Measurements from ENCODE around the gene MFAP2. TPM values are rescaled to one million over a fixed set of nuclear protein-coding genes. Genes with fewer than 3 reads are reported as not detected.

The MFAP2 gene
- total and polyA plus RNA-seq, 7 experiments from 2014 or later, result 0.76 TPM; not detected in 6

DNA sequence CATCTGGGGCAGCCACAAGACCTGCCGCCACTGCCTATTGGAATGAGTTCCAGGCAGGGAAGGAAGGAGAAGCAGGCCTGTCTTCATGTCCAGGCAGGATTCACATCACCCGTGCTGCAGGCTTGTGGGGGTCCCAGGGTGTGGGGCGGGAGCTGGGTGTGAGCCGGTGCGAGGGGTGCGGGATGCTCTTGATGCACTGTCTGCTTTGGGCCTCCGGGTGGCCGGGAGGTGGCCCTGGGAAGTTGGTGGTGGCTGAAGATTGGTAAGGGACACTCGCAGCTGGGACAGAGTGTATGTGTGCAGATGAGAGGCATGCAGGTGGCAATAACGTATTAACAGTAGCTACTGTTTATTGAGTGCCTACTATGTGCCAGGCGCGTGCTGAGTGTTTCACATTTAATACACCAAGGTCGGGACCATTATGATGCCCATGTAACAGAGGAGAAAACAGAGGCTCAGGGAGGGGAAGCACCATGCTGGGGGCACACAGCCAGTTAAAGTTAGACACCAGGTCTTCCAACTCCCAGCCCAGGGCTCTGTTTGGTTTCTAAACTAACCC, 55.4 kb downstream of the MFAP2 start:
- Histone ChIP-seq H3K27me3 (ENCODE audit: control insufficient read depth in 2 of 2, insufficient read depth in 2 of 2, low read length in 2 of 2) (no peaks in the 10 kb centered on the region), H3K4me1 (ENCODE audit: control insufficient read depth in 2 of 2, insufficient read depth in 2 of 2, low read length in 2 of 2) (peaks cover 10 to 13% of the 10 kb centered on the region in 2 donors), H3K36me3 (ENCODE audit: control insufficient read depth in 2 of 3, insufficient read depth in 3 of 3, low read length in 3 of 3) (no peaks in the 10 kb centered on the region), H3K9me3 (ENCODE audit: control insufficient read depth in 2 of 3, low read length in 3 of 3) (no peaks in the 10 kb centered on the region), H3K4me3 (ENCODE audit: low read length) (no peak overlapping the region), H3K27ac (ENCODE audit: low read depth, low read length) (no peak overlapping the region)
- Mint-ChIP-seq H3K36me3 (no peaks in the 10 kb centered on the region), H3K4me1 (peaks cover 13 to 63% (median 33%) of the 10 kb centered on the region in 7 donors), H3K4me3 (no peak overlapping the region), H3K27me3 (no peaks in the 10 kb centered on the region), H3K9me3 (no peaks in the 10 kb centered on the region), H3K27ac (no peak overlapping the region)
- intact Hi-C loops (cut with micrococcal nuclease), result no loop called here
- ATAC-seq (no peak), DNase-seq (no peak)
- POLR2A ChIA-PET, result interaction anchor here (0.6 kb wide), 1 partner anchor 9 kb away, joined by 3 read pairs; no protein-coding TSS in a partner anchor
- CTCF ChIA-PET, result no interaction called here

Other genes with a start within 250 kb of the MFAP2 start
- gene RNU1-4, start 240.1 kb downstream of the MFAP2 start, total RNA-seq, result 1,000 to 10,000 TPM; 2,341 to 4,458 (median 3,337) TPM
- gene RNU1-4, start 240.1 kb downstream of the MFAP2 start, polyA plus RNA-seq, result not detected
- 1,000 to 10,000 TPM; 2,341 to 4,458 (median 3,337) TPM for gene RNU1-2, start 84.6 kb downstream of the MFAP2 start, total RNA-seq
- gene RNU1-2, start 84.6 kb downstream of the MFAP2 start, polyA plus RNA-seq, result not detected
- 10 to 100 TPM; 33.8 to 84.8 (median 62.7) TPM for gene CROCC, start 58.7 kb downstream of the MFAP2 start, total RNA-seq
- 1 to 10 TPM; 1.4 to 6.8 TPM for gene CROCC, start 58.7 kb downstream of the MFAP2 start, polyA plus RNA-seq
- gene ATP13A2, start 31.3 kb upstream of the MFAP2 start, total RNA-seq, result 10 to 100 TPM; 32.9 to 57.4 (median 42.1) TPM
- 10 to 100 TPM; 25.6 to 59.1 TPM for gene ATP13A2, start 31.3 kb upstream of the MFAP2 start, polyA plus RNA-seq
- gene SDHB, start 73.4 kb upstream of the MFAP2 start, total RNA-seq, result 10 to 100 TPM; 53.3 to 81.3 (median 61.1) TPM
- gene SDHB, start 73.4 kb upstream of the MFAP2 start, polyA plus RNA-seq, result 100 to 1,000 TPM; 127 to 147 TPM
- gene PADI2, start 138.8 kb upstream of the MFAP2 start, total RNA-seq, result 10 to 100 TPM in 1 of 5 experiments, 1 to 10 TPM in 1, under 1 TPM in 3; 0.08 to 11.2 (median 0.12) TPM
- not detected for gene PADI2, start 138.8 kb upstream of the MFAP2 start, polyA plus RNA-seq
- not detected for gene PADI1, start 224.5 kb upstream of the MFAP2 start, total RNA-seq
- not detected for gene PADI1, start 224.5 kb upstream of the MFAP2 start, polyA plus RNA-seq